Stimulated activated CD4-positive, alpha-beta T cell treated with anti-CD3 and anti-CD28 coated beads, Interleukin-15, amount 100 ng/mL, for 1 hour (primary cell): ENCODE results near the gene TMCC3.
A peak's percentile ranks its signal among the peaks of the same experiment; 100 is the strongest.

ENCODE experiments used
- DNase-seq, 2 donors: peaks; one replicate each; pipeline ENCODE4 v3.0.0-alpha.2; 2020; ENCODE audit warnings: low read depth in 1 of 2, low spot score in 1 of 2

The TMCC3 gene

DNA sequence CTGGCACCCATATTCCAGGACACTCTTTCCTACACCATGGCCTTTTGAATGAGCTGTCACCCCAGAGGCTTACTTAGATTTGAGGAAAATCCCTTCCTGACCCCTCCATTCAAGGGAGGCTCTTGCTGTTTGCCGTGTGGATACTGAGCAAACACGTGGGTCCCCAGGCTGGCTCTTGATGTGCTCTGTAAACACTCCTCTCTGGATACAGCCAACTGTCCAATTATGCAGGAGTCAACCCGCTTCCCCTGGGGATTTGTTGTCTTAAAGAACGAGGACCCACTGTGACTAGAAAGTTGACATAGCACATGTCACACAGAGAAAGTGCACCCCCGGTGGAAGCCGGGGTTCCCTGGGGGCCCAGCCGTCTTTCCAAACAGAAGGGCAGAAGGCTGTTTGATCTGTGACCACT is 114.8 kb downstream of the TMCC3 start:
- no peak for DNase-seq

DNA sequence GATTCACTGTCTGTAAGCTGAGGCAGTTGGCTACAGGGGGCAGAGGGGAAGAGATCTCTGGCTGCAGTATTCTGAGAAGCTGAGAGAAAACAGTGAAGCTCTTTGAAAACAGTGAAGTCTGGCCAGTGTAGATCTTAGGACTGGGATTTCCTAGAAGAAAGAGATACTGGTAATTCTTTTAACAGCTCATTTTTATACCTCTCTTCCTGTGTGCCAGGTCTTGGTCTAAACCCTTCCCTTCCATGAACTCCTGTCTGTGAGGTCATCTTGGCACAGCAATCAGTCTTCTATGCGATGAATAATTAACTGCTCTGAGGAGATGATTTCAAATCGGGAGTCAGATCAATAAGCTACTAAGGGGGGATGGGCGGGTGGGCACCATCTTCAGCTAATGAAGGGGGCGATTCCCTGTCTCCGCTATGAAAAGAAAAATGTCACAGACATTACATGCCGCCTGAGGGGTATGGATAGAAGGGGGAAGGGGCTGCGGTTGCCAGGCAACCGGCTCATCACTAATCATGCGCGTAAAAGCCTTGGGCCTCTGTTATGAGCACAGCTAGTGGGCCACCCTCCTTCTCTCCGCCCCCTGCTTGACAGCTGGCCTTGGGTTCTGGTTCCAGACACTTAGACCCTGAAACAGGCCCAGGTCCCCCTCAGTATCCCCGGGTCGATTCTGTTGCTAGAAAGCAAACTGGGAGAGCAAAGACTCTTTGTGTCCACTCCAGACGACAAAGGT is 115.4 kb downstream of the TMCC3 start:
- no peak for DNase-seq

DNA sequence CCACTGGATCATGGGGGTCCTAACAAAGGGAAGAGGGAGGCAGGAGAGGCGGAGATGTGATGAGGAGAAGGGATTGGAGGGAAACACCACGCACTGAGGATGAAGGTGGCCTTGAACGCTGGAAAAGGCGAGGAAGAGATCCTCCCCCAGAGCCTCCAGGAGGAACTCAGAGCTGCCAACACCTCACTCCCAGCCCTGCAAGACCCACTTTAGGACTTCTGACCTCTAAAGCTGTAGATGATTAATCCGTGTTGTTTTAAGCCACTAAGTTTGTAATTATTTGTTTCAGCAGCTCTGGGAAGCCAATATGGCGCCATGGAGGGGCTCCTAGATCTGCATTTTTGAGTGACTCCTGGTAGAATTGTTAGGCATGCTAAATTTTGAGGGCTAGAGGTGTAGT is 116.1 kb downstream of the TMCC3 start:
- DNase-seq: no peak

DNA sequence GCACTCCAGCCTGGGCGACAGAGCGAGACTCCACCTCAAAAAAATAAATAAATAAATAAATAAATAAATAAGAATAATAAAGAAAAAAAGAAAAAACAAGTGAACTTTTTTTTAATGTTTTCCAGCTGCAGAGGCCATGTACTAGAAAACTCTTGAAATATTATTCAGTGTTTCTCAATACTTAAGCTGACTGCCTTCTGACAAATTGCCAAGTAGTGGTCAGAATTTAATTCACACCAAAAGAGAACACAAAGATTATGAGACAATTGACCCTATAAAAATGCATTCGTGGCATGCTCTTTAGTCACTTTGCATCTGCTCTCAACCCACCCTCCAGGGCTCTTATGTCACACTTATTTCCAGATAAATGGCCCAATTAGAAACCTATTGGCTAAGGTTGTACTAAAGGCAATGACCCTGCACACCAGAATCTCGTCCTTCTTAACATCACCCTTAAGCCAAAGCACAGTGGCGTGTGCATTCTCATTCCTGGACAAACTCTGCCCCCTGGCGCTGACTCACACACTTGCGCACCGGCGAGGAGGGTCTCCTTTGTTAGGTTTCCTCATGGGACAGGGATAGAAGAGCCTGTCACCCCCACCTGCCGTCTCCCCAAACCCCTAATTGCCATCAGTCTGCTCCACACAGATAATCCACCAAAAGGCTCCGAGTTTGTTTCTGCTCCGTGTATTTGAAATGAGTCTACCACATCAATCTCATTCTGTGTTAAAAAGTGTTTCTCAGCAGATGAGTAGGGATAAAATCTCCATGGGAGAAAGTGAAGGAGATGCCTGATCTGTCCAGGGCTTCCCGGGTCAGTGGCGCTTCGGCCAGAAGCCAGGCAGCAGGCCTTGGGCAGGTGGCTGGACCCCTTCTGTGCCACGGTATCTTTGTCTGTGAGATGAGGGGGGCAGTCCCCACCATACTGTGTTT is 117.6 kb downstream of the TMCC3 start:
- peak; percentile 42 to 60 for DNase-seq

DNA sequence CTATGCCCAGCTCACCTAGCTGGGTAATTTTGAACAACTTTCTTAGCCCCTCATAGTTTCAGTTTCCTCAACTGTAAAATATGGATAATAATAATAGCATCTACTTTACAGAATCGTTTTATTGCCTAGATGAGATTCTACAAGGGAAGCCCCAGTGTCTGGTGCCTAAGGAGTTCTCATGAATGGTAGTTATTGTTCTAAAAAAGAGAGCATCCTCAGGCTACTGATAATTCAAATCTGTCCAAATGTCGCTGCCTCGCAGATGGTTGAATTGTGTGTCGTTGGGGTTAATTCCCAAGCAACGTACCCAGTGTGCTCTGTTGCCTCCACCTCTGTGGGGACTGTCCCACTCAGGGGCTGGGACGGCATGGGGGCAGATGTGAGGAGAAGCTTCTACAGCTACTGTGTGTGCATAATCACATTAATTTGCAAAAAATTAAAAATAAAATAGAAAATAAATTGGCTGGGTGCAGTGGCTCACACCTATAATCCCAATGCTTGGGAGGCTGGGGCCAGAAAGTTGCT is 119.1 kb downstream of the TMCC3 start:
- DNase-seq: no peak

DNA sequence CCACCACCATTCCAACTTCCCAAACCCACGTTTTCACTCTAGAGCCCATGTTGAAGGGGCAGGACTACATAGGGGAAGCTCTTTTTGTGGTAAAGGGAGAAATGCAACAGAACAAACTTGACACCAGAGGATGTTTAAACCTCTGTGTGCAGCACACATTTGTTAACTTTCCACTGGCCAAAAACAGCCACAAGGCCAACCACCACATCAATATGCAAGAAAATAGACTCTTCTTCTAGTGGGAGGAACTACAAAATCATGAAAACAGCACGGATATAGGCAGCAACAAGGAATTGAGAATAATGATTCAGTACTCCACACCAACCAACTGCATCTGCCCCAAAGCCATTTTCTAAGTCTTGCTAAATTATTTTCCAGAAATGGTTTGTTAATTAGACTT is 124.4 kb downstream of the TMCC3 start:
- DNase-seq: no peak
